ENCODE results near the gene MAP3K4. TPM values are rescaled to one million over a fixed set of nuclear protein-coding genes. Genes with fewer than 3 reads are reported as not detected.

Gene MAP3K4
- total RNA-seq, 1 donor from 2014 or later = 56.7 TPM

GRCh38 chr6:161140554-161140875 lies 148.9 kb downstream of the MAP3K4 start:
- Histone ChIP-seq H3K27ac (no peak overlapping the region), H3K9me3 (no peaks in the 10 kb centered on the region), H3K36me3 (no peaks in the 10 kb centered on the region), H3K4me1 (peaks cover 11% of the 10 kb centered on the region), H3K4me3 (no peak overlapping the region), H3K27me3 (no peaks in the 10 kb centered on the region)
- intact Hi-C loops (cut with DNase I) = no loop called here
- TF ChIP-seq POLR2A (IDR thresholded peaks at IDR 0.05) = no peak
- TF ChIP-seq CTCF (IDR thresholded peaks at IDR 0.05) = no peak
- no peak for TF ChIP-seq POLR2AphosphoS5 (IDR thresholded peaks at IDR 0.05; ENCODE audit: insufficient read depth in 1 of 2, low read depth in 1 of 2)
- DNase-seq (ENCODE audit: extremely low spot score in 2 of 2) = peak in 1 of 2 donors; percentile 83

GRCh38 chr6:161141173-161141572 lies 149.6 kb downstream of the MAP3K4 start:
- H3K4me3 ChIP-seq = no peak overlapping the region
- H3K36me3 ChIP-seq = peaks cover 0 to 2% of the 10 kb centered on the region in 2 donors
- DNase-seq (ENCODE audit: extremely low spot score in 2 of 2) = peak in 1 of 2 donors; percentile 52
- intact Hi-C loops (cut with DNase I) = no loop called here
- H3K27ac ChIP-seq = no peak overlapping the region
- no peaks in the 10 kb centered on the region for H3K27me3 ChIP-seq
- no peaks in the 10 kb centered on the region for H3K9me3 ChIP-seq
- H3K4me1 ChIP-seq = peaks cover 11% of the 10 kb centered on the region
- no peak for TF ChIP-seq CTCF (IDR thresholded peaks at IDR 0.05)

- no peak for DNase-seq (ENCODE audit: extremely low spot score in 2 of 2)
- intact Hi-C loops (cut with DNase I) = no loop called here
- TF ChIP-seq POLR2AphosphoS5 (IDR thresholded peaks at IDR 0.05; ENCODE audit: insufficient read depth in 1 of 2, low read depth in 1 of 2) (no peak), CTCF (IDR thresholded peaks at IDR 0.05) (no peak), POLR2A (IDR thresholded peaks at IDR 0.05) (no peak)
- Histone ChIP-seq H3K27me3 (no peaks in the 10 kb centered on the region), H3K4me3 (no peak overlapping the region), H3K27ac (no peak overlapping the region), H3K9me3 (no peaks in the 10 kb centered on the region), H3K4me1 (peaks cover 11% of the 10 kb centered on the region), H3K36me3 (peaks cover 0 to 5% of the 10 kb centered on the region in 2 donors)
Observed at GRCh38 chr6:161142957-161143296, 151.4 kb downstream of the MAP3K4 start.

GRCh38 chr6:161143663-161144430 lies 152.3 kb downstream of the MAP3K4 start:
- no peaks in the 10 kb centered on the region for H3K27me3 ChIP-seq
- TF ChIP-seq POLR2AphosphoS5 (IDR thresholded peaks at IDR 0.05; ENCODE audit: insufficient read depth in 1 of 2, low read depth in 1 of 2) (no peak), POLR2A (IDR thresholded peaks at IDR 0.05) (no peak), CTCF (IDR thresholded peaks at IDR 0.05) (no peak)
- H3K4me1 ChIP-seq = peaks cover 10% of the 10 kb centered on the region
- peak; percentile 46 to 79 for DNase-seq (ENCODE audit: extremely low spot score in 2 of 2)
- H3K4me3 ChIP-seq = no peak overlapping the region
- intact Hi-C loops (cut with DNase I) = no loop called here
- H3K9me3 ChIP-seq = no peaks in the 10 kb centered on the region
- H3K36me3 ChIP-seq = peaks cover 0 to 5% of the 10 kb centered on the region in 2 donors
- no peak overlapping the region for H3K27ac ChIP-seq

GRCh38 chr6:161150136-161150535 lies 158.6 kb downstream of the MAP3K4 start:
- no peak overlapping the region for H3K4me3 ChIP-seq
- DNase-seq (ENCODE audit: extremely low spot score in 2 of 2) = no peak
- TF ChIP-seq CTCF (IDR thresholded peaks at IDR 0.05) (no peak), POLR2AphosphoS5 (IDR thresholded peaks at IDR 0.05; ENCODE audit: insufficient read depth in 1 of 2, low read depth in 1 of 2) (no peak), POLR2A (IDR thresholded peaks at IDR 0.05) (no peak)
- H3K27me3 ChIP-seq = no peaks in the 10 kb centered on the region
- no peak overlapping the region for H3K27ac ChIP-seq
- intact Hi-C loops (cut with DNase I) = no loop called here
- peaks cover 0 to 5% of the 10 kb centered on the region in 2 donors for H3K36me3 ChIP-seq
- no peaks in the 10 kb centered on the region for H3K4me1 ChIP-seq
- H3K9me3 ChIP-seq = no peaks in the 10 kb centered on the region

Data from vagina (tissue), 2 donors.